HepG2 (cell line): ENCODE results near the gene SSBP4. TPM values are rescaled to one million over a fixed set of nuclear protein-coding genes. Genes with fewer than 3 reads are reported as not detected.

ENCODE experiments used
- CBX5 ChIP-seq: sonication (generic); formaldehyde crosslinking; IDR thresholded peaks from 2 replicates; pipeline ENCODE4 v1.4.0; 2020; ENCODE audit warnings: missing genetic modification reagents, borderline replicate concordance
- ETS1 ChIP-seq: sonication (generic); formaldehyde crosslinking; IDR thresholded peaks from 2 replicates; pipeline ENCODE4 v1.4.0; 2020; ENCODE audit warnings: missing genetic modification reagents
- GPN1 ChIP-seq: sonication (generic); formaldehyde crosslinking; IDR thresholded peaks from 2 replicates; pipeline ENCODE4 v1.5.1; 2020; ENCODE audit warnings: missing genetic modification reagents, borderline replicate concordance
- HMGXB4 ChIP-seq, 2 experiments: sonication (generic) in 1 of 2; formaldehyde crosslinking in 1 of 2; IDR thresholded peaks; 2 replicates each; pipeline versions ENCODE4 v1.4.0 to v1.6.1; 2018 to 2020; ENCODE audit warnings: missing genetic modification reagents in 2 of 2, borderline replicate concordance in 1 of 2, low read depth in 1 of 2, mild to moderate bottlenecking in 1 of 2, missing biosample characterization in 1 of 2
- NRL ChIP-seq: sonication (generic); formaldehyde crosslinking; IDR thresholded peaks from 2 replicates; pipeline ENCODE4 v1.5.0; 2020; ENCODE audit warnings: missing genetic modification reagents, mild to moderate bottlenecking, moderate library complexity, borderline replicate concordance
- ZBTB40 ChIP-seq, 2 experiments: fragments of 450-650 bp in 1 of 2; sonication (generic) in 1 of 2; formaldehyde crosslinking in 1 of 2; IDR thresholded peaks; 2 replicates each; pipeline versions ENCODE4 v1.6.1 to v1.8.0; 2016 to 2022; ENCODE audit warnings: antibody characterized with exemption in 1 of 2, mild to moderate bottlenecking in 1 of 2, missing genetic modification reagents in 1 of 2
- ZNF646 ChIP-seq: sonication (generic); formaldehyde crosslinking; IDR thresholded peaks from 2 replicates; pipeline ENCODE4 v1.9.0; 2021; ENCODE audit warnings: mild to moderate bottlenecking, missing genetic modification reagents
- polyA plus RNA-seq, 8 experiments: library from polyadenylated mRNA; depleted of rRNA in 3 of 8; stranded (reverse) in 7 of 8; unstranded in 1 of 8; fragments of >200 nt; fragmentation: Illumina TruSeq in 4 of 8; extraction: Trizol in 4 of 8; gene quantifications; 2 replicates each; pipeline versions ENCODE4 v1.2.1 to v1.2.3, GENCODE V29; 2011 to 2016; ENCODE audit warnings: low read depth in 4 of 8, missing spikeins in 1 of 8, mixed read lengths in 1 of 8; ENCODE audit not compliant: insufficient read depth in 1 of 8
- total RNA-seq, 5 experiments: library from RNA; depleted of rRNA; stranded (reverse); fragments of >200 nt; fragmentation: Illumina TruSeq; extraction: Trizol; gene quantifications; 2 replicates each; pipeline ENCODE4 v1.2.3, GENCODE V29; 2016; ENCODE audit warnings: low read depth in 1 of 5

Gene SSBP4
- total and polyA plus RNA-seq, 2 of the 13 experiments (the other 11 are each of a cell fraction or from before 2014, with no cell fraction given): 20.8 to 39.5 TPM

- TF ChIP-seq ZBTB40 (IDR thresholded peaks at IDR 0.05) (no peak), ZBTB40 (CRISPR knock-in tag; IDR thresholded peaks at IDR 0.05) (no peak; the same call in 1 of the 2 replicates), CBX5 (CRISPR knock-in tag) (no peak), NRL (CRISPR knock-in tag) (no peak), GPN1 (CRISPR knock-in tag) (no peak), HMGXB4 (CRISPR knock-in tag; IDR thresholded peaks at IDR 0.05; ENCODE audit: borderline replicate concordance in 1 of 2, low read depth in 1 of 2) (peak in 1 of 2 experiments; percentile 51), ETS1 (no peak), ZNF646 (peak; percentile 47; the same call in 1 of the 2 replicates)
Observed at GRCh38 chr19:18469069-18469846, 50.1 kb downstream of the SSBP4 start (continued).
